Measurements from ENCODE around the gene KLHL26.
"Not testable (repeated sequence)": the region's sequence is repeated elsewhere in the genome, so short reads cannot be mapped to it uniquely, and the experiment has no call there.

Gene KLHL26

GRCh38 chr19:18674616-18675015, 37.8 kb downstream of the KLHL26 start:
- DNase-seq (ENCODE audit: low read depth, low spot score) = no peak
- Histone ChIP-seq H3K27me3 (ENCODE audit: control insufficient read depth, insufficient read depth, low read length) (no peaks in the 10 kb centered on the region), H3K27ac (ENCODE audit: low read length) (no peak overlapping the region), H3K9me3 (ENCODE audit: control insufficient read depth, insufficient read depth, low read length) (no peaks in the 10 kb centered on the region), H3K4me1 (ENCODE audit: control insufficient read depth, insufficient read depth, low read length) (peaks cover 3% of the 10 kb centered on the region), H3K36me3 (ENCODE audit: control insufficient read depth, insufficient read depth, low read length) (0 out of 2 replicates have a peak, but pooled peaks cover 2% of the 10 kb centered on the region), H3K4me3 (ENCODE audit: low read length) (no peak overlapping the region)
- WGBS (ENCODE audit: insufficient coverage, insufficient read length) = no CpG with 5 or more reads among the region's 11 CpGs

- Histone ChIP-seq H3K9me3 (ENCODE audit: control insufficient read depth, insufficient read depth, low read length) (no peaks in the 10 kb centered on the region), H3K4me1 (ENCODE audit: control insufficient read depth, insufficient read depth, low read length) (peaks cover 3% of the 10 kb centered on the region), H3K4me3 (ENCODE audit: low read length) (no peak overlapping the region), H3K36me3 (ENCODE audit: control insufficient read depth, insufficient read depth, low read length) (0 out of 2 replicates have a peak, but pooled peaks cover 2% of the 10 kb centered on the region), H3K27ac (ENCODE audit: low read length) (no peak overlapping the region), H3K27me3 (ENCODE audit: control insufficient read depth, insufficient read depth, low read length) (no peaks in the 10 kb centered on the region)
- no CpG with 5 or more reads among the region's 5 CpGs for WGBS (ENCODE audit: insufficient coverage, insufficient read length)
- DNase-seq (ENCODE audit: low read depth, low spot score) = no peak
These were observed 39.0 kb downstream of the KLHL26 start for GRCh38 chr19:18675779-18676178.

GRCh38 chr19:18676692-18677091, 39.9 kb downstream of the KLHL26 start:
- no peak overlapping the region for H3K4me3 ChIP-seq (ENCODE audit: low read length)
- 0 out of 2 replicates have a peak, but pooled peaks cover under 1% of the 10 kb centered on the region for H3K36me3 ChIP-seq (ENCODE audit: control insufficient read depth, insufficient read depth, low read length)
- no peak overlapping the region for H3K27ac ChIP-seq (ENCODE audit: low read length)
- H3K27me3 ChIP-seq (ENCODE audit: control insufficient read depth, insufficient read depth, low read length) = no peaks in the 10 kb centered on the region
- H3K9me3 ChIP-seq (ENCODE audit: control insufficient read depth, insufficient read depth, low read length) = no peaks in the 10 kb centered on the region
- DNase-seq (ENCODE audit: low read depth, low spot score) = no peak
- no CpG with 5 or more reads among the region's 7 CpGs for WGBS (ENCODE audit: insufficient coverage, insufficient read length)
- H3K4me1 ChIP-seq (ENCODE audit: control insufficient read depth, insufficient read depth, low read length) = peaks cover 2% of the 10 kb centered on the region

GRCh38 chr19:18677156-18677555, 40.3 kb downstream of the KLHL26 start:
- H3K27me3 ChIP-seq (ENCODE audit: control insufficient read depth, insufficient read depth, low read length) = no peaks in the 10 kb centered on the region
- no peak overlapping the region for H3K4me3 ChIP-seq (ENCODE audit: low read length)
- peaks cover 1% of the 10 kb centered on the region; the same call in 1 of the 2 replicates for H3K4me1 ChIP-seq (ENCODE audit: control insufficient read depth, insufficient read depth, low read length)
- H3K27ac ChIP-seq (ENCODE audit: low read length) = no peak overlapping the region
- no peak for DNase-seq (ENCODE audit: low read depth, low spot score)
- WGBS (ENCODE audit: insufficient coverage, insufficient read length) = no CpG with 5 or more reads among the region's 13 CpGs
- H3K36me3 ChIP-seq (ENCODE audit: control insufficient read depth, insufficient read depth, low read length) = no peaks in the 10 kb centered on the region
- H3K9me3 ChIP-seq (ENCODE audit: control insufficient read depth, insufficient read depth, low read length) = no peaks in the 10 kb centered on the region

- not testable (repeated sequence) for H3K27me3 ChIP-seq (ENCODE audit: control insufficient read depth, insufficient read depth, low read length); H3K4me1 ChIP-seq (ENCODE audit: control insufficient read depth, insufficient read depth, low read length); H3K4me3 ChIP-seq (ENCODE audit: low read length); H3K36me3 ChIP-seq (ENCODE audit: control insufficient read depth, insufficient read depth, low read length); H3K9me3 ChIP-seq (ENCODE audit: control insufficient read depth, insufficient read depth, low read length); H3K27ac ChIP-seq (ENCODE audit: low read length); DNase-seq (ENCODE audit: low read depth, low spot score)
- WGBS (ENCODE audit: insufficient coverage, insufficient read length) = no CpG with 5 or more reads among the region's 1 CpG
These were observed 43.3 kb downstream of the KLHL26 start for GRCh38 chr19:18680148-18680547.

DNA sequence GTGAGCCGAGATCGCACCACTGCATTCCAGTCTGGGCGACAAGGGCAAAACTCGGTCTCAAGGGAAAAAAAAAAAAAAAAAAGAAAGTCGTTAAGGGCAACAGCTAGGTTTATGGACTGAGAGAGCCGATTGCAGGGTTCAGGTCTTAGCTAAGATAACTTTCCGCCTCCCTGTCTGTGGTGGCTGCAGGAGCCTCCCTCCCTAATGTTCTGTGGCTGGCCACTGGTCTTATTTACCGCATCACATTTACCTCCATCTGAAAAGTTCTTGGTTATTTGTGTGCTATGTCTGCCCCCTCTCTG, 45.9 kb downstream of the KLHL26 start:
- Histone ChIP-seq H3K27ac (ENCODE audit: low read length) (no peak overlapping the region), H3K4me3 (ENCODE audit: low read length) (peak overlapping the region; percentile 91; the same call in 1 of the 2 replicates)
- WGBS (ENCODE audit: insufficient coverage, insufficient read length) = no CpG with 5 or more reads among the region's 8 CpGs

DNA sequence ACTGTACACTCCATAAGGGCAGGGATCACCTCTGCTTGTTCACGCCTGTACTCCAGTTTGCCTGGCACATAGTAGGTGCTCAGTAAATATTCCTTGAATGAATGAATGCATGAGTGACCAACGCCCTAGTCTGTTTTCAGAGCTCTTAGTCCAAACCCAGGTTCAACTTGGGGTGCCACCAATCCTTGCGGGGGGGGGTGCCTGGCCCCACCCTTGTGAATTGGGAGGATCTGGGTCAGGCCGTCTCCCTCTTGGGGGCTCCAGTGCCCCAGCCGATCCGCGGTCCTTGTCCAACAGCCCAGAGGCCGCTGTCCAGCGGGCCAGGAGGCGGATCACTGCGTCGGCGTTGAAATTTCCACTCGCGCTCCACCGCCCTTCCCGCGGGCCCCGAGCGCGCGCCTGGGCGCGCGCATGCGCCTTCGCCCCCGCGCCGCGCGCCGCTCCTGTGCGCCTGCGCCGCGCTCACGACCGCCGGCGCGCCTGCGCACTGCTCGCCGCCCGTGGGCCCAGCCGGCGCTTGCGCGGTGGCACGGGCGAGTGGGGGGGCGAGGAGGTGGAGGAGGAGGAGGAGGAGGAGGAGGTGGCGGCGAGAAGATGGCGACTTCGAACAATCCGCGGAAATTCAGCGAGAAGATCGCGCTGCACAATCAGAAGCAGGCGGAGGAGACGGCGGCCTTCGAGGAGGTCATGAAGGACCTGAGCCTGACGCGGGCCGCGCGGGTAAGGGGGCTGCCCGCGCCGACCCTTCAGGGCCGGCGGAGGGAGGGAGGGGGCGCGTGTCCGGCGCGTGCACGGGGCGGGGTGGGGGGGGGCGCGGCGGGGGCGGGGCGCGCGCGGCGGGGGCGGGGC, 46.5 kb downstream of the KLHL26 start, which contains the start of gene CRTC1:
Gene CRTC1 (plus strand): TSS at position 572 of the 849 bp plus-strand sequence. CDS start 23 bp downstream, at position 595.
- Histone ChIP-seq H3K4me3 (ENCODE audit: low read length) (peak within 1 kb of the TSS; percentile 91), H3K9me3 (ENCODE audit: control insufficient read depth, insufficient read depth, low read length) (no peaks in the 10 kb centered on the region), H3K27ac (ENCODE audit: low read length) (no peak within 1 kb of the TSS), H3K36me3 (ENCODE audit: control insufficient read depth, insufficient read depth, low read length) (no peaks in the 10 kb centered on the region), H3K27me3 (ENCODE audit: control insufficient read depth, insufficient read depth, low read length) (no peaks in the 10 kb centered on the region), H3K4me1 (ENCODE audit: control insufficient read depth, insufficient read depth, low read length) (peaks cover 3% of the 10 kb centered on the region)
- DNase-seq (ENCODE audit: low read depth, low spot score) = no peak
- WGBS (ENCODE audit: insufficient coverage, insufficient read length) = no CpG with 5 or more reads among the region's 93 CpGs

More for the DNA sequence above, 45.9 kb downstream of the KLHL26 start:
- no peaks in the 10 kb centered on the region for H3K36me3 ChIP-seq (ENCODE audit: control insufficient read depth, insufficient read depth, low read length)
- H3K9me3 ChIP-seq (ENCODE audit: control insufficient read depth, insufficient read depth, low read length) = no peaks in the 10 kb centered on the region
- DNase-seq (ENCODE audit: low read depth, low spot score) = no peak
- H3K27me3 ChIP-seq (ENCODE audit: control insufficient read depth, insufficient read depth, low read length) = no peaks in the 10 kb centered on the region
- H3K4me1 ChIP-seq (ENCODE audit: control insufficient read depth, insufficient read depth, low read length) = peaks cover 4% of the 10 kb centered on the region

- WGBS (ENCODE audit: insufficient coverage, insufficient read length) = no CpG with 5 or more reads among the region's 16 CpGs
- H3K4me1 ChIP-seq (ENCODE audit: control insufficient read depth, insufficient read depth, low read length) = peaks cover 3% of the 10 kb centered on the region
- peak overlapping the region; percentile 91; the same call in 1 of the 2 replicates for H3K4me3 ChIP-seq (ENCODE audit: low read length)
- no peaks in the 10 kb centered on the region for H3K27me3 ChIP-seq (ENCODE audit: control insufficient read depth, insufficient read depth, low read length)
- no peak overlapping the region for H3K27ac ChIP-seq (ENCODE audit: low read length)
- no peaks in the 10 kb centered on the region for H3K9me3 ChIP-seq (ENCODE audit: control insufficient read depth, insufficient read depth, low read length)
- H3K36me3 ChIP-seq (ENCODE audit: control insufficient read depth, insufficient read depth, low read length) = no peaks in the 10 kb centered on the region
- no peak for DNase-seq (ENCODE audit: low read depth, low spot score)
These were observed 47.3 kb downstream of the KLHL26 start for GRCh38 chr19:18683958-18684641.

DNA sequence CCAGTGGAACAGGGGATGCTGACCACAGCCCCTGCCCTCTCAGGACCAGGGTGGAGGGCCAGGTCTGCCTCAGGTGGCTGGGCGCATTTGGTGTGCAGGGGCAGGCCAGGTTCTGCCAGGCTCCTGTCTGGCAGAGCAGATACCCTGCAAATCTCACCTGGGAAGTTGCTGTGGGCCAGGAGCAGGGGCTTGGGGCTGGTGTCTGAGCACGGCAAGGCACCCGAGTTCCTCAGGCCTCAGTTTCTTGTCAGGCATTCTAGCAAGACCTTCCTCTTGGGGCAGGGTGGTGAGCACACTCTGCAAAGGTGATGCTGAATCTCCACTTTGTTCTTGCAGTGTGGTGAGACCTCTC, 47.8 kb downstream of the KLHL26 start:
- H3K4me1 ChIP-seq (ENCODE audit: control insufficient read depth, insufficient read depth, low read length) = peaks cover 3% of the 10 kb centered on the region
- WGBS (ENCODE audit: insufficient coverage, insufficient read length) = no CpG with 5 or more reads among the region's 3 CpGs
- no peaks in the 10 kb centered on the region for H3K36me3 ChIP-seq (ENCODE audit: control insufficient read depth, insufficient read depth, low read length)
- H3K9me3 ChIP-seq (ENCODE audit: control insufficient read depth, insufficient read depth, low read length) = no peaks in the 10 kb centered on the region
- H3K27ac ChIP-seq (ENCODE audit: low read length) = no peak overlapping the region
- no peak for DNase-seq (ENCODE audit: low read depth, low spot score)
- H3K4me3 ChIP-seq (ENCODE audit: low read length) = no peak overlapping the region
- H3K27me3 ChIP-seq (ENCODE audit: control insufficient read depth, insufficient read depth, low read length) = no peaks in the 10 kb centered on the region

DNA sequence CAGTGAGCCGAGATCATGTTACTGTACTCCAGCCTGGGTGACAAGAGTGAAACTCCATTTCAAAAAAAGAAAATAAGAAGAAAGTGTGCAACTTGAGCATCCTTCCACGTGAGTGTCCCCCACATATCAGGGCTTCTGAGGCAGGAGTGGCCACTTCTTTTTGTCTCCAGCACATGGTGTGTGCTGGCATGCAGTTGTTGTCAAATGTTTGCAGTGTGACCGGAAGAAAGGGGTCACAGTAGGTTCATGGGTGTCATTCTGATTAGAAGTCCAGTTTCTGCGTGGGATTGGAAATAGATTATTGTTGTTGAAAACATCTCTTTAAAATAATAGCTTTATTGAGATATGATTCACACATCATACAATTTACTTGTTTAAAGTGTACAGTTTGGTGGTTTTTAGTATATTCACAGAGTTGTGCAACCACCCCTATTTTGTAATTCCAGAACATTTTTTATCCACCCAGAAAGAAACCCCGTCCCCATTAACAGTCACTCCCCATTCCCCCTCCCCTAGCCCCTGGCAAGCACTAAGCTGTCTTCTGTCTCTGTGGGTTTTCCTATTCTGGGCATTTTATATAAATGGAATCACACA, 48.9 kb downstream of the KLHL26 start:
- no peaks in the 10 kb centered on the region for H3K27me3 ChIP-seq (ENCODE audit: control insufficient read depth, insufficient read depth, low read length)
- WGBS (ENCODE audit: insufficient coverage, insufficient read length) = no CpG with 5 or more reads among the region's 5 CpGs
- DNase-seq (ENCODE audit: low read depth, low spot score) = no peak
- peaks cover 3% of the 10 kb centered on the region for H3K4me1 ChIP-seq (ENCODE audit: control insufficient read depth, insufficient read depth, low read length)
- H3K4me3 ChIP-seq (ENCODE audit: low read length) = no peak overlapping the region
- no peaks in the 10 kb centered on the region for H3K36me3 ChIP-seq (ENCODE audit: control insufficient read depth, insufficient read depth, low read length)
- H3K9me3 ChIP-seq (ENCODE audit: control insufficient read depth, insufficient read depth, low read length) = no peaks in the 10 kb centered on the region
- no peak overlapping the region for H3K27ac ChIP-seq (ENCODE audit: low read length)

Data from iPS DF 6.9 (cell line).